ENCODE results near the gene PKP3.
"Not testable (repeated sequence)": the region's sequence is repeated elsewhere in the genome, so short reads cannot be mapped to it uniquely, and the experiment has no call there.

The PKP3 gene

DNA sequence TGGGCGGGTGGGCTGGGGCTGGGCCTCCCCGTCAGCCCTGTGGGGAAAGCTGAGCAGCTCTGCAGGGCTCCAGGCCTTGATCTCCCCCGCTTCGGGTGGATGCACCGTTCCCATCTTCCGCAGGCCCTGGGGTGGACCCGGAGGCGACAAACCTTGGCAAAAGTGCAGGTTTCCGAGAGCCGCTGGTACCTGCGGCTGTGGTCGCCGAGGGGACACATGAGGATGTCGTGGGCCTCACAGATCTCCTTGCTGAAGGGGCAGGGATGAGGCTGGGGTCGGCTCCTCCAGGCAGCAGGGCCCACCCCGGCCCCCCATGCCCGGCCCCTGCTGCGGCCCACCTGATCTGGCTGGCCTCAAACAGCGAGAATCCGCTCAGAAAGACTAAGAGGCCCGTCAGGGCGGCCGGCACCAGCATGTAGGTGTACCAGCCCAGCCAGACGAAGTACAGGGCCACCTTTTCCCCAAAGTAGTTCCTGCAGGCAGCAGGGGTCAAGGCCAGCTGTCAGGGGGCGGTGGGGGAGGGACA, 36.0 kb downstream of the PKP3 start:
- no peak for DNase-seq (ENCODE audit: low read depth)

DNA sequence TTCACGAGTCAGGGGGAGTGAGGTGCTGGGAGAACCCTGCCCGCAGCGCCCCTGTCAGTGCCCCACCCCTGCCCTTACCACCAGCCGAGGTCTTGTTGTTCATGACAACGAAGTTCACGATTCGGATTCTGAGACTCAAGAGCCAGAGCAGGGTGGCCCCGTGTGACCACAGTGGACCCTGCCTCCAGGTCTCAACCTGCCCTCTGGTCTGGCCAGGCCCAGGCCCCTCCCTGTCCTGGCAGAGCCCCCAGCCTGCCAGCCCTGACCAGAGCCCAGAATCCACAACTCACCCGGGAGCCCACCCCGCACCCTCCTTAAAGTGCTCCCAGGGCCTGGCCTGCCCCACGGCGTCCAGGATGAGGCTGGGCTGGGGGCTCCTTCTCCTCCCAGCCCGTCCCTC, 37.9 kb downstream of the PKP3 start:
- no peak for DNase-seq (ENCODE audit: low read depth)

DNA sequence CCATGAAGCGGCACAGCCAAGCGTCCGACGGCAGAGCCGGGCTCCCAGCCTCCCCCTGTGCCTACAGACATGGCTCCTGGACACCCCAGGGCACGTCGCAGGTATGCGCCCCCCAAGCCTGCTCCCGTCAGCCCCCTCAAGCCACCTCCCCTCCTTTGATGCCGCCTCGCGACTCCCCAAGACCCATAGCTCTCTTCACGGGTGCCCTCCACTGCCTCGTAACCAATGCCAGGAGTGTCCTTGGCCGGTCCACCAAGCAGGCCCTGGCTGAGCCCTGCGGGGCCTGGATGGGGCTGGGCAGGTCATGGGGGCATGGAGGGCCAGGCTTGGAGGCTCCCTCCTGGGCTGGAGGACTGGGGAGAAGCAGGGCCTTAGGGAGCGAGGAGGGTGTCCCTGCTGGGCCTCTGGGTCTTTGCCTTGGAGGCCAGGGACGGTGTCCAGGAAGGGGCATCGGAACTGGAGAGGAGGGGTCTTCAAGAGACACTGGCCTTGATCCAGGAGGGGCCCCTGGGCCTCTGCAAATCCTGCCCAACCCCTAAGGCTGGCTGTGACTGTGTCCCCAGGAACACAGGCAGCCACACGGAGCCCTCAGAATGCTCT, 38.6 kb downstream of the PKP3 start:
- DNase-seq (ENCODE audit: low read depth): no peak

DNA sequence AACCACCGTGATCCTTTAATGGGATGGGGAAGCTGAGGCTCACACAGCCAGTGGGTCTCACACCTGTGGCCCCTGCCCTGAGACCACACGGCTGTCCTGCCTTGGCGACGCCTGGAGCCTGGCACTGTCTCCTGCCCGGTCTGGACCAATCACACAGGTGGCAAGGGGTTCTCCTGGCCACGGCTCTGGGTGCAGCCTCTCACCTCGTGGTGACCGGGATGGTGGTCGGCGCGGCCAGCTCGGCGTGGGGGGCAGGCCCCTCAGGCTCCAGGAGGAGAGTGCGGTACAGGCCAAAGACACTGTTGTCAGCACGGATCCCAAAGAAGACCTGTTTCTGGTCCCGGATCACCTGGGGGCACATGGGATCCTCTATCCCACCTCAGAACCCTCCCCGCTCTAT, 39.1 kb downstream of the PKP3 start:
- no peak for DNase-seq (ENCODE audit: low read depth)

DNA sequence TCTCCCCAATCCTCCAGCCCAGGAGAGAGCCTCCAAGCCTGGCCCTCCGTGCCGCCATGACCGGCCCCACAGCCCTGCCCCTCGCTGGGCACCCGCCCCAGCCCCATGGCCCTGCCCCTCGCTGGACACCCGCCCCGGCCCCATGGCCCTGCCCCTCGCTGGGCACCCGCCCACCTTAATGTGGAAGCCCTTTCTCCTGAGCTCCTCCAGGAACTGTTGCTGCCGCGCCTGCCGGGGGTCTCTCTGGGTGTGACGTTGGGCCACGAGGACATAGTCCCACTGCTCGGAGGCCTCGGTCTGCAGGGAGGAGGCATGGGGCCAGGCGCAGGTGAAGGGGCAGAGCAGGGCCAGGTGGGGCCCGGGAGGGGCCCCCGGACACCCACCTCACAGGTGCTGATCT, 39.6 kb downstream of the PKP3 start:
- DNase-seq (ENCODE audit: low read depth): no peak

DNA sequence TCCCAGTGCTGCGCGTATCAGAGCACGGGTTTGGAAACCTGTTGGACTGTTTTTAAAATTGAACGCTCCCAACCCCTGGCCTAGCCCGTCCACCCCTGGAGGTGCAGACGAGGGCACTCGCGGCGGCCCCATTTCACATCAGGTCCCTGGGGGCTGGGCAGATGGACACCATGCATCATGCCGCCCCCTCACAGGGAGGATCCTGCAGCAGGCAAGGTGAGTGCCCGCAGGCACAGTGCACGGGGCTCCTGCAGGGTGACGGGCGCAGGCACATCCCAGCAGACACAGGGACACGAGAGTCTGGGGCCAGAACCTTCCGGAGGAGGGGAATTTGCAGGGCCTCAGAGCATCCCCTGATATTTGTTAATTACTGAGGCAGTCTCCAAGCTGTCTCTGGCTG, 40.5 kb downstream of the PKP3 start:
- DNase-seq (ENCODE audit: low read depth): no peak

DNA sequence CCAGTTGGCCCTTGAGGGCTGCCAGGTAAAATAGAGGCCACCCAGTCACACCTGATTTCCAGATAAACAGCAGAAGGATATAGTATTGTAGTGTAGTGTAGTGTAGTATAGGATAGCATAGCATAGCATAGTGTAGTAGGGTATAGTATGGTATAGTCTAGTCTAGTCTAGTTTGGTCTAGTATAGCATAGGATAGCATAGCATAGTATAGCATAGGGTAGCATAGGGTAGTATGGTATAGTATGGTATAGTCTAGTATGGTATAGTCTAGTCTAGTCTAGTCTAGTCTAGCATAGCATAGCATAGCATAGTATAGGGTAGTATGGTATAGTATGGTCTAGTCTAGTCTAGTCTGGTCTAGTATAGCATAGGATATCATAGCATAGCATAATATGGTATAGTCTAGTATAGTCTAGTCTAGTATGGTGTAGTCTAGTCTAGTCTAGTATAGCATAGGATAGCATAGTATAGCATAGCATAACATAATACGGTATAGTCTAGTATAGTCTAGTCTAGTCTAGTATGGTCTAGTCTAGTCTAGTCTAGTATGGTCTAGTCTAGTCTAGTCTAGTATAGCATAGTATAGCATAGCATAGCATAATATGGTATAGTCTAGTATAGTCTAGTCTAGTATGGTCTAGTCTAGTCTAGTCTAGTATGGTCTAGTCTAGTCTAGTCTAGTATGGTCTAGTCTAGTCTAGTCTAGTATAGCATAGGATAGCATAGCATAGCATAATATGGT, 41.2 kb downstream of the PKP3 start:
- DNase-seq (ENCODE audit: low read depth): not testable (repeated sequence)

DNA sequence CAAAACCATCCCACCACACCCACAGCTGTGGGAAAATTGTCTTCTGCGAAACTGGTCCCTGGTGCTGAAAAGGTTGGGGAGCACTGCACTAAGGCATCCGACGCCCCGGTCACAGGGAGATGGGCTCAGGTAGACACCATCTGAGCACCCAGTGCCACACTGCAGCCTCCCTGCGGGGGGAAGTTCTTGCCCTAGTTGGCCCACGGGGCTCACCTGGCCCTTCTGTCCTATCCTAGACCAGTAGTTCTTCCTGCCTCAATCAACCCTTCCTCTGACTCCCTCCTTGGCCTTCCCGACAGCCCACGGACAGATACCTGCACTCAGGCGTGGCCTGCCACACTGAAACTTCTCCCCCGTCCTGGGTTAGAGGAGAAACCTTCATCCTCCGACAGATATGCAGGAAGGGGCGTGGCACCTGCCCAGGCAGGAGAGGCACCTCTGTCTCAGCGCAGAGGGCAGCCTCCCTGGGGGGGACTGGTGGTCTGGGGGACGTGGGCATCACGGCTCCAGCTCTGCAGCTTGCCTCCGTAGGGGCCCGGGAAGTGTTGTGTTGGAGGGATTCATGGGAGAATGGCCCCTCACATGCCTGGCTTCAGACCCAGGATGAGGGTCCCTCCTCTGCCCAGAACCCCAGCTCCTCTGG, 43.3 kb downstream of the PKP3 start:
- no peak for DNase-seq (ENCODE audit: low read depth)

DNA sequence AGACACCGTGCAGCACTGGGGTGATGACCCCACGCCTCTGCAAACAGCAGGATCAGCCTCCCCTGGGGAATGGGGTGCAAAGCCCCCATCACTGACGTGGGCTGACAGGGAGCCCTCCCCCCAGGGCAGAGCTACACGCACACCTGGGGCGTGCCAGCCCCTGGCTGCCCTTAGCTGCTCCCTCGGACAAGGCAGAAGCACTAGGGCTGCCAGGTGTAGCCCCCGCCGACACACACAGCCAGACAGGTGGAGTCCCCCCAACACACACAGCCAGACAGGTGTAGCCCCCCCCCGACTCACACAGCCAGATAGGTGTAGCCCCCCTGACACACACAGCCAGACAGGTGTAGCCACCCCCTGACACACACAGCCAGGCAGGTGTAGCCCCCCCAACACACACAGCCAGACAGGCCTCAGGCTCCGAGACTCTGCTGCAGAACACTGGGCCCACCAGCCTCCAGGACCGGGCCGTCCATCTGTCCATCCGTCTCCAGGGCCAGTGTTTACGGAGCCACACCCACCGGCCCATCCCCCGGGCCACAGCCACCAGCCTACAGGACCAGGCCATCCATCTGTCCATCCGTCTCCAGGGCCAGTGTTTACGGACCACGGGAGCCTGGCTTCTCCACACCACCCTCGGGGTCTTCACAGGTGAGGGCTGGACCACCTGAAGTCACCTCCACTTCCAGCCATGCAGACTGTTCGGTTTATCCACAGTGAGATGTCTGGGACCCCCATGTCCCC, 44.3 kb downstream of the PKP3 start:
- no peak for DNase-seq (ENCODE audit: low read depth)

DNA sequence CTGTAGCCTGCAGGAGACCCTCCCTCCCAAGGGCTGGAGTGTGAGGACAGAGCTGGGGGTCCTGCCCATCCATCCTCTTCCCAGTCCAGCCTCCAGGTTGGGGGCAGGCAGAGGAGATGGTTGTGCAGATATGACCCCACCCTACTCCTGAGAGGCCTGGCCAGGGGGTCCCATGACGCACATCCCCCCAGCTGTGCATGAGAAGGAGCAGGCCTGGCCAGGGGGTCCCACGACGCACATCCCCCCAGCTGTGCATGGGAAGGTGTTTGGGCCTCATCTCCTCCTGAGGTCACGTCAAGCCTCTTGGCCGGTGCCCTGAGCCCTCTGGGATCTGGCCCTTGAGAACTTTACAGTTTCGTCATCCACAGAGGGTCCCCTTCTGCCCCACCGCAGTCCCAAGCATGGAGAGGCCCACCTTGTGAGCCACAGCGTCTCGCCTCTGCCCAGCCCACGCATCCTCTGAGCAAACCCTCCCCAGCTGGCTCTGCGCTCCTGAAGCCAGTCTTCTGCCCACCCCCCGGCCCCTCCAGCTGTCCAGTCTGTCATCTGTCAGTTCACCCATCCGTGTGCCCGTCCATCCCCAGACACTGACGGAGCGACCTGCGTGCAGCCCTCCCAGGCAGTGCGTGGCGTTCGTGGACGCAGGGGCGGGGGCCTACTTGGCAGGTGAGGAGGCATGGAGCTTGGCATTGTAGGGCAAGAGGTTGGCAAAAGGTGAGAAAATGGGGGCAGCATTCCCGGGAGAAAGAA, 45.5 kb downstream of the PKP3 start:
- no peak for DNase-seq (ENCODE audit: low read depth)

DNA sequence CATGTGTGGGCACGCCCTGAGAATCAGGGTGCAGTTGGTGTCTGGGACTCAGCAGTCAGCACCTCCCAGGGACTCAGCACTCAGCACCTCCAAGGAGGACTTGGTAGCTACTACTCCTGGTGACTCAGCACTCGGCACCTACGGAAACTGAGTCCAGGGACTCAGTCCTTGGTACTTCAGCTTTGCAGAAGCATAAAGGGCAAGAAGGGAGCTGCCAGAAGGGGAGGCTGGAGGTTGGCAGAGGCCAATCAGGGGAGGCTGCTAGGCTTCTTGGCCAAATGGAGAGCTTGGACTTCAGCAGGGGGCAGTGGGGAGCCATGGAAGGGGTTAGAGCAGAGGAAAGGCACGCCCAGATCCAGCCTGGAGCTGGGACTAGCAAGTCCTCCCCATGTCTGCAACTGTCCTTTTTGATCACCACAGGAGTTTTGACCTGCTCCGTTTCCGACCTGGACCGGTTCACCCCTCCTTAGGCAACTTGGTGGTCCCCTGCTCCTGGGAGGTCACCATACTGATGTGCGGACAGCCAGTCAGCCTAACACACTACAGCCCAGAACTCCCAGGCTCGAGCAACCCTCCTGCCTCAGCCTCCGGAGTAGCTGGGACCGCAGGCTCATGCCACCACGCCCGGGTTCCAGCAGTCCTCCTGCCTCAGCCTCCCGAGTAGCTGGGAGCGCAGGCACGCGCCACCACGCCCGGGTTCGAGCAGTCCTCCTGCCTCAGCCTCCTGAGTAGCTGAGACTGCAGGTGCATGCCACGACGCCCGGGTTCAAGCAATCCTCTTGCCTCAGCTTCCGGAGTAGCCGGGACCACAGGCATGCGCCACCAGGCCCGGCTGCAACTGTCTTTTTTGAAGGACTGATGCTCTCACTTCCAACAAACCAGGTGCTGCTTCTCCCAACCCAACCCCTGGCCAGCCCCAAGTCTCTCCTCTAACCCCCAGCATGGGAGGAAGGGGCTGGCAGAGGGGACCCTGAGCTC, 46.3 kb downstream of the PKP3 start:
- no peak for DNase-seq (ENCODE audit: low read depth)

DNA sequence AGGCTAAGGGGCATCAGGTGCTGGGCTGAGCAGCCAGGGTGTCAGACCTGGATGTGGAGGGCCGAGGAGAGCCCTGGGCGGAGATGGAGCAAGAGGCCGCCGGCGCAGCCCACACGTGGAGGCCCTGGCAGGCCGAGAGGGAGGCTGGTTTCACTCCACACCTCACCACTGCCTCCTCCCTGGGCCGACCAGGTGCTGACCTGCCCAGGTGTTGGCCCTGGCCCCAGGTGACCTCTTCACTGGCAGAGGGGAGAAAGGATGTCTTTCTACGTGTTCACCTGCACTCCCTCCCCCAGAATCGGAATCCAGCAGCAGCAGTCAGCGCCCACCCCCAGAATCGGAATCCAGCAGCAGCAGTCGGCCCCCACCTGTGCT, 47.0 kb downstream of the PKP3 start:
- DNase-seq (ENCODE audit: low read depth): no peak

DNA sequence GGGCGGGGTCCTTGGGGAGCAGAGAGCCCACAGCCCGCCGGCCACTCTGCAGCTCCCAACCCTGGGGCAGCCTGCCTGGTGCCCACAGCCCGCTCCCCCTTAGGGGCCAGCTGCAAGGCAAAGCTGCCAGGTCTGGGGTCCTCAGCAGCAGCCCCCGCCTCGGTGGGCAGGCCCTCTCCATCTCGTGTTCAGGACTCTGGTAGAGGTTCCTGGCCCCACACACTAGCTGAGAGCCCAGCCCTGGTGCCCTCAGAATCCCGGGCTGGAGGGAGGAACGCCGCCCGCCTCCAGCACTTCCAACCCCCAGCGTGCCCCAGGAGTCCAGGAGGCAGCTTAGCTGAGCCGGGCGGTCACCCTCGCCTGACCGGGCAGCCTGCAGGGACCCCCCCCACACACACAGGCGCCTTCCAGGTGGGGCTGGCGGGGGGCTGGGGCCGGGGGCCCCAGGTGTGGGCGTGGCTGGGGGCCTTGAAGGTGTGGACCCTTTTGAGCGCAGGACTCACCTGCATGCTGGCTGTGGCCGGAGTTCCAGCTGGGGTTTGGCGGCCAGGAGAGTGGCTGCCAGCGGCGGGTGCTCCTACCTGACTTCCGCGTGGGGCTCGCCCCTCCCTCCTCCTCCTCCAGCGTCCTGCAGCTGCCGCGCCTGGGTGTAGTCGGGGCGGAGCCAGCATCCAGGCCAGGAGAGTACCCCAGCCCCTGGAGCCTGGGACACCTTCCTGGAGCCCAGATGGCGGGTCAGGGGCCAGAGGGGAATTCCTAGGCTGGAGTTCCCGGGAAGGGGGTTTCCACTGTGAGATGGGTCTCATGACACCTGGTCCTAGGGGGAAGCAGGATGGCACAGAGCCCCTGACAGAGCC, 47.6 kb downstream of the PKP3 start, which contains the start of gene ANO9:
Gene ANO9 (minus strand): TSS at position 594 of the 857 bp plus-strand sequence. CDS start 85 bp downstream, at position 509.
- peak; percentile 50 for DNase-seq (ENCODE audit: low read depth)

DNA sequence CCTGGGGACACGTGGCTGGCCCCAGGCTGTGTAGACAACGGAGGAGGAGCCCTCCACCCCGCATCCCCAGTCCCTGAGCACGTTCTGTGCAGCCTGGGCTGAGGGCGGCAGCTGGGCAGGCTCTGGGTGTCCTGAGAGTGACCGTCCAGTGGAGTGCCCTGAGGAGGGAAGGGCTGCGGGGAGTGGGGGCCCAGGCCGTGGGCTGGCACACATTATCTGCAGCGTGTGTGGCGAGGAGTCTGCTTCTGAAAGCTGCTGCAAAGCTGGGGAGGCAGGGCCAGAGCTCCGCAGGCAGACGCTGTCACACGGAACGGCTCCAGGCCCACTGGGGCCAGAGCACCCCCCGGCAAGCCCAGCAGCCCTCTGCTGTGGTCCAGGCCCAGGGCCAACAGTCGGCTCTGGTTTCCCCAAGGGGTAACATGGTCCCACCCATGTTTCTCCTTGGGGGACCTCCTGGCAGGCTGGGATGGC, 48.6 kb downstream of the PKP3 start:
- DNase-seq (ENCODE audit: low read depth): no peak

DNA sequence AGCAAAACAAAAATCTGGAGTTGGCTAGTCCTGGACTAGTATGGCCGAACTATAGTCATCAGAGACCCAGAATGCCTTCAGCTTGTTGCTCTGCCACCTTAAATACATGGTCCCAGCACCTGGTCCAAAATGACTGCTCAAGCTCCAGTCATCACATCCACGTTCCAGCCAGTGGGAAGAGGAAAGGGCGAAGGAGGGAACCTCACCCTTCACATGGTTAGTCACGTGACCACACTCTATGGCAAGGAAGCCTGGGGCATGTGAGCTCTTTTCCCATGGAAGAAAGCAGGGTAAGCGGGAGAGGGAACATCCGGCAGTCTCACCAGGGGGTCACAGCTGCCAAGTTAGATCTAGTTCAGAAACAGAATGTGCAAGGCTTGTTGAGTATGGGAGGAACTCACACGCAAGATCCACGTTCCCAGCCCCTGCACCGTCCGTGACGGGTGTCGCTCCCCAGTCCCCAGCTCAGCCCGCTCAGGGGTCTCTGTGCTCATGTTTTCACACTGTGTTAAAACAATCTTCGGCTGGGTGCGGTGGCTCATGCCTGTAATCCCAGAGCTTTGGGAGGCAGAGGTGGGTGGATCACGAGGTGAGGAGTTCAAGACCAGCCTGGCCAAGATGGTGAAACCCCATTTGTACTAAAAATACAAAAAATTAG, 49.7 kb downstream of the PKP3 start:
- no peak for DNase-seq (ENCODE audit: low read depth)

DNA sequence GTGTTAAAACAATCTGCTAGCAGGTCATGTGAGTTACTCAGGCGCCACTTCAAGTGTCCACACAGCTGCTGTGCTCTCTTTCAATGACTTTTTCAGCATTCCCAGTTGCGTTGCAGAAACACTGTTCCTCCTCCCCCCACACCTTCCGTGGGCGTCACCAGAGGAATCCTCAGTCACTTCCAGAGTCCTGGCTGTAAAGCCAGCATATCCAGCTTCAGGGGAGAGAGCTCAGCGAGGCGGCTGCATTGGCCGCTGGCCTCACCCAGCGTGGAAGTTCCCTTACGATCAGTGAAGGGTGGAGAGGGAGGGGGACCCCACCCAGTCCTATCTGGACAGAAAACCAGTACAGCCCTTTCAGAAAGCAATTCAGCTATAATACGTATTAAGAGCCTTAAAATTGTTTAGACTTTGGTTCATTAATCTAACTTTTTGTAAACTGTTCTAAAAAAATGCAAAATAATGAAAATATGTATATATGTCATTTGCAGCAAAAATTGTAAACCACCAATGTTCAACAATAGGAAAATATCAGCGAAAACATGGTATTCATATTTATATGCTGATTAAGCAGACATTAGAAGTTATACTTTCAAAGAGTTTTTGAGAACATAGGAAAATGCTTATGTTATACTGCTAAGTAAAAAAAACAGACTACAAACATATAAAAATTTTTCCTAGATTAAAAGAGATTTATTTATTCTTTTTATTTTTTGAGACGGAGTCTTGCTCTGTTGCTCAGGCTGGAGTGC, 50.6 kb downstream of the PKP3 start:
- no peak for DNase-seq (ENCODE audit: low read depth)

DNA sequence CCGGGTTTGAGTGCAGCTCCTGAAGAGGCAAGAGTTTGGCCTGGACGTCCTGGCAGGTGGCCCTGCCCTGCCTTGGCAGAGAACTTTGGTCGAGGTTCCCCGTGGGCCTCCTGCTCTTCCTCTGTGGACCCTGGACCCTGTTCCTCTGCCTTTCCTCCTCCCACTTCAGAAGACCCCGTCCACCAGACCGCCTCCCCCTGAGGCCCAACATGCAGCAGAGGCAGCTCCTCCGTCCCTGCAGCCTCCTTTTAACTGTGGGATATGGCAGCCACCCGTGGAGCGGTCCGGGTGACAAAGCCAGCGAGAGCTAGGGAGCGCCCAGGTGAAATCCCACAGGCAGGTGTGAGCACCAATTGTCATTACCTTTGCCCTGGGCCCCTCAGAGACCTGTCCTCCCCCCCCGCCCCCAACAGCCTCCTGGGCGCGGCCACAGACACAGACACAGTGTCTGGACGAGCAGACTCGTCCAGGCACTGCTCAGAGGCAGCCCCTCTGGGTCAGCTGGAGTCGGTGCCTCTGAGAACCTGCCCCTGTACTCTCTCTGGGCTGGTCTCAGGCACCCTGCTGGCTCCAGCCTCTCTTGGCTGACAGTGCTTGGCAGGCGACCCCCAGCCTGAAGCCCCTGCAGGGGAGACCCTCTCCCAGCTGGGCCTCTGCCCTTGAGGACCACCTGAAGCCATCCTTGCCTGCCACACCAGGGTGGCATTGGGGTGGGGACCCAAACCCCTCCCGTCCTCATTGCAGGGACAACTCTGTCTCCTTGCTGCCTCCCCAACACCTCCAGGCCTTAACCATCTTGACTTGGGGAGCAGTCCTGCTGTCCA, 52.0 kb downstream of the PKP3 start:
- DNase-seq (ENCODE audit: low read depth): no peak
